Tibial nerve (tissue), 4 donors: ENCODE measurements around the gene ZNF516. TPM values are rescaled to one million over a fixed set of nuclear protein-coding genes. Genes with fewer than 3 reads are reported as not detected.
A peak's percentile ranks its signal among the peaks of the same experiment; 100 is the strongest.

Experiments
- DNase-seq, 2 donors: peaks; one replicate each; pipeline ENCODE4 v3.0.0-alpha.2; 2019; ENCODE audit warnings: low spot score in 2 of 2
- H3K27ac ChIP-seq, 4 donors: fragments of 200-600 bp; sonication (generic) in 3 of 4; one replicate each; pipeline ENCODE4 v1.5.1; 2017 to 2019; ENCODE audit warnings: mild to moderate bottlenecking in 1 of 4
- H3K27me3 ChIP-seq, 2 donors: fragments of 200-600 bp; sonication (generic) in 1 of 2; one replicate each; pipeline versions ENCODE4 v1.5.1 to v1.6.0; 2017 to 2019
- H3K36me3 ChIP-seq, 3 donors: fragments of 200-600 bp; sonication (generic); one replicate each; pipeline ENCODE4 v1.5.1; 2018 to 2019
- H3K4me1 ChIP-seq, 4 donors: fragments of 200-600 bp; sonication (generic) in 3 of 4; one replicate each; pipeline ENCODE4 v1.5.1; 2017 to 2019
- H3K4me3 ChIP-seq, 4 donors: fragments of 200-600 bp; sonication (generic) in 3 of 4; one replicate each; pipeline ENCODE4 v1.5.1; 2017 to 2019; ENCODE audit warnings: mild to moderate bottlenecking in 1 of 4, moderate library complexity in 1 of 4
- H3K9me3 ChIP-seq, 4 donors: fragments of 200-600 bp; sonication (generic) in 3 of 4; one replicate each; pipeline ENCODE4 v1.5.1; 2017 to 2019
- EP300 ChIP-seq, 2 donors: sonication (generic); formaldehyde crosslinking; IDR thresholded peaks; one replicate each; pipeline ENCODE4 v1.6.1; 2017; ENCODE audit warnings: antibody characterized with exemption in 2 of 2, mild to moderate bottlenecking in 1 of 2
- POLR2A ChIP-seq, 2 donors: fragments of 450-650 bp; IDR thresholded peaks; one replicate each; pipeline ENCODE4 v1.6.1; 2017; ENCODE audit warnings: antibody characterized with exemption in 2 of 2, mild to moderate bottlenecking in 2 of 2, moderate library complexity in 2 of 2
- WGBS, 2 donors: methylation state at CpG; one replicate each; pipeline ENCODE4 v1.1.5; 2018; 5-methylcytosine and 5-hydroxymethylcytosine counted together
- total RNA-seq, 4 donors: library from RNA; depleted of rRNA; stranded (reverse); fragments of >200 nt; gene quantifications; one replicate each; pipeline ENCODE4 v1.1.0, GENCODE V29; 2016
- TF ChIP-seq, protein P1 (sequence below), 5 experiments: fragments of 200-600 bp in 3 of 5; fragments of 450-650 bp in 2 of 5; sonication (generic) in 3 of 5; IDR thresholded peaks; one replicate each; pipeline ENCODE4 v1.5.1; 2016 to 2019; ENCODE audit warnings: antibody characterized with exemption in 5 of 5, mild to moderate bottlenecking in 3 of 5, moderate library complexity in 2 of 5

ZNF516 gene
- total RNA-seq, 4 donors from 2014 or later, result 31.4 to 63.0 (median 45.5) TPM

DNA sequence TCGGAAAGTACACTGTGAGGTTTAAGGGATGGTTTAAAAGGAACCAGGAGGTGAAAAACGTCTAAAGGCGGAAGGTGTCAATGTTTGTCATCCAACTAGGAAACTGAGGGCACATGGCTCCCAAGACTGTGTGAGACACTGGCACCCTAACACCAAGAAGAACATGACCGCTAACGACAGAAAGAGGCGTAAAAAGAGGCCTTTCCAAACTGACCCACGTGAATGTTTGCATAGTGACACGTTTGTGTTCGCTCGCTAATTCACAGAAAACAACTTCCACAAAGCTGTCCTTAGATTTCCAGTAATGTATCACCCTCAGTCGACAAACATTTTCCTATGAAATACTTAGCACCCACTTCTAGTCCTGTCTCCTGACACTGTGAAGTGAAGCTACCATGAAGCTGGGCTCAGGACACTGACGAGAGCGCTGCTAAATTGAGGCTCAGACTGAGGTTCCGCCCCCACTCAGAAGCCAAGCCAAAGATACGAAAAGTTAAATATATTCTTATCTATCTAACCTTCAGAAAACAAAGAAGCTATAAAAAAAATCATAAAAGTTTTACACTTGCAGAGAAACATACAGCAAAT lies 86.5 kb downstream of the ZNF516 start:
- H3K36me3 ChIP-seq, result peaks cover 0 to 3% (median 0%) of the 10 kb centered on the region in 3 donors
- no peak overlapping the region for H3K4me3 ChIP-seq
- TF ChIP-seq POLR2A (IDR thresholded peaks at IDR 0.05) (no peak), EP300 (IDR thresholded peaks at IDR 0.05) (no peak)
- TF ChIP-seq, protein P1, sequence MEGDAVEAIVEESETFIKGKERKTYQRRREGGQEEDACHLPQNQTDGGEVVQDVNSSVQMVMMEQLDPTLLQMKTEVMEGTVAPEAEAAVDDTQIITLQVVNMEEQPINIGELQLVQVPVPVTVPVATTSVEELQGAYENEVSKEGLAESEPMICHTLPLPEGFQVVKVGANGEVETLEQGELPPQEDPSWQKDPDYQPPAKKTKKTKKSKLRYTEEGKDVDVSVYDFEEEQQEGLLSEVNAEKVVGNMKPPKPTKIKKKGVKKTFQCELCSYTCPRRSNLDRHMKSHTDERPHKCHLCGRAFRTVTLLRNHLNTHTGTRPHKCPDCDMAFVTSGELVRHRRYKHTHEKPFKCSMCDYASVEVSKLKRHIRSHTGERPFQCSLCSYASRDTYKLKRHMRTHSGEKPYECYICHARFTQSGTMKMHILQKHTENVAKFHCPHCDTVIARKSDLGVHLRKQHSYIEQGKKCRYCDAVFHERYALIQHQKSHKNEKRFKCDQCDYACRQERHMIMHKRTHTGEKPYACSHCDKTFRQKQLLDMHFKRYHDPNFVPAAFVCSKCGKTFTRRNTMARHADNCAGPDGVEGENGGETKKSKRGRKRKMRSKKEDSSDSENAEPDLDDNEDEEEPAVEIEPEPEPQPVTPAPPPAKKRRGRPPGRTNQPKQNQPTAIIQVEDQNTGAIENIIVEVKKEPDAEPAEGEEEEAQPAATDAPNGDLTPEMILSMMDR (IDR thresholded peaks at IDR 0.05), result no peak
- no peak overlapping the region for H3K27ac ChIP-seq
- DNase-seq, result no peak
- 88 to 89% methylated on average over 15 of the region's 15 CpGs for WGBS, 2 donors
- peaks cover 0 to 78% (median 16%) of the 10 kb centered on the region in 4 donors for H3K4me1 ChIP-seq
- no peaks in the 10 kb centered on the region for H3K27me3 ChIP-seq
- no peaks in the 10 kb centered on the region for H3K9me3 ChIP-seq

GRCh38 chr18:76407681-76408080 lies 87.4 kb downstream of the ZNF516 start:
- DNase-seq, result no peak
- 71 to 76% methylated on average over 11 of the region's 11 CpGs for WGBS, 2 donors
- no peaks in the 10 kb centered on the region for H3K27me3 ChIP-seq
- peaks cover 0 to 69% (median 14%) of the 10 kb centered on the region in 4 donors for H3K4me1 ChIP-seq
- no peak overlapping the region for H3K4me3 ChIP-seq
- TF ChIP-seq, protein P1 (IDR thresholded peaks at IDR 0.05), result no peak
- TF ChIP-seq POLR2A (IDR thresholded peaks at IDR 0.05), result no peak
- no peak for TF ChIP-seq EP300 (IDR thresholded peaks at IDR 0.05)
- H3K9me3 ChIP-seq, result no peaks in the 10 kb centered on the region
- peaks cover 0 to 4% (median 0%) of the 10 kb centered on the region in 3 donors for H3K36me3 ChIP-seq
- H3K27ac ChIP-seq, result no peak overlapping the region

GRCh38 chr18:76406791-76407190 lies 88.3 kb downstream of the ZNF516 start:
- 91 to 97% methylated on average over 14 of the region's 14 CpGs for WGBS, 2 donors
- H3K27ac ChIP-seq, result peak overlapping the region in 1 of 4 donors; percentile 42
- no peak overlapping the region for H3K4me3 ChIP-seq
- peaks cover 0 to 60% (median 9%) of the 10 kb centered on the region in 4 donors for H3K4me1 ChIP-seq
- no peak for TF ChIP-seq POLR2A (IDR thresholded peaks at IDR 0.05)
- no peak for TF ChIP-seq EP300 (IDR thresholded peaks at IDR 0.05)
- TF ChIP-seq, protein P1 (IDR thresholded peaks at IDR 0.05), result no peak
- no peaks in the 10 kb centered on the region for H3K9me3 ChIP-seq
- H3K27me3 ChIP-seq, result no peaks in the 10 kb centered on the region
- DNase-seq, result no peak
- peaks cover 0 to 13% (median 0%) of the 10 kb centered on the region in 3 donors for H3K36me3 ChIP-seq

DNA sequence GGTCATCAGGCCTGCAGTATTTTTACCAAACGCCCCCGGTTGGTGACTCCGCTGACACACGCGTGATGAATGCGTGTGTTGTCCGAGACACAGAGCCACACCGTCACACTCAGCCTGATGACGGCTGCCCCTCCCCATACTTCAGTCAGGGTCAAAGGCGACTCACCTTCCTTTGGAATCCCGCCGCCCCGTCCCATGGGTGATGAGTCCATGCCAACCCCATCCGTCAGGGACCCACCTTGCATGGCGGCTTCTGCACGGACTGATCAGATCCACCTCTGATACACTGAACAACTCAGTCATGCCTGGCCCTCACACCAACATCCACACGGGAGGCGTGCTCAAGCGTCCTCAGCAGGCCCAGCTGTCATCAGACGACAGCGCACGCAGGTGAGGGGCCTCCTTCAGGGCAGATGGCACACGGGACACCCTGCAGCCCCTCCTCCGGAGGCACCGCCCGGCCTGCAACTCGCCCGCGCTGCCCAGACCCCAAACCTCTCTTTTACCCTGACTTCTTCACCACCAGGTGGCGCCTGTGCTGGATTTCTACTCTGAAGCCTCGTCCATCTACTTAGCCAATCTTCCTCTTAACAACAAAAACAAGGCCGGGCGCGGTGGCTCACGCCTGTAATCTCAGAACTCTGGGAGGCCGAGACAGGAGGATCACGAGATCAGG lies 89.2 kb downstream of the ZNF516 start:
- Histone ChIP-seq H3K9me3 (no peaks in the 10 kb centered on the region), H3K4me1 (peaks cover 0 to 57% (median 4%) of the 10 kb centered on the region in 4 donors), H3K4me3 (no peak overlapping the region), H3K27me3 (no peaks in the 10 kb centered on the region), H3K36me3 (peaks cover 0 to 13% (median 0%) of the 10 kb centered on the region in 3 donors), H3K27ac (peak overlapping the region in 1 of 4 donors; percentile 42)
- DNase-seq, result peak; percentile 48 to 81
- TF ChIP-seq, protein P1 (IDR thresholded peaks at IDR 0.05), result peak in 4 of 5 experiments; percentile 31 to 72 (median 56)
- no peak for TF ChIP-seq POLR2A (IDR thresholded peaks at IDR 0.05)
- 76 to 77% methylated on average over 37 of the region's 37 CpGs for WGBS, 2 donors

DNA sequence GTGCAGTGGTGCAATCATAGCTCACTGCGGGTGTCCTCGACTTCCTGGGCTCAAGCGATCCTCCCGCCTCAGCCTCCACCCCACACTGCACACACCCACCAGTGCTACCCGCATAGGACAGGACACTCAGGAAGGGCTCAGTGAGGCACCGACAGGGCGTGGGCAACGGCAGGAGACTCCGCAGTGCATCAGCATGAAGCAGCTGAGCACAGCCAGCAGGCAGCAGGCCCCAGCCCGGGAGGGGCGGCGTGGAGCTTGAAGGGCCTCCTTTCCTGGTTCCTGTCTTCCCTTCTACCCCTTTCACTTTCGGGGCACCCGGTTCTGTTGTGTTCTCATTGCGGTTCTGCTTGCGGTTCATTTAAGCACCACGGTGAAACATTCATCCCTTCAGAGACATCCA lies 89.8 kb downstream of the ZNF516 start:
- no peak overlapping the region for H3K4me3 ChIP-seq
- peak overlapping the region in 1 of 4 donors; percentile 42 for H3K27ac ChIP-seq
- WGBS, 2 donors, result 87% methylated on average over 14 to 17 of the region's 17 CpGs
- H3K36me3 ChIP-seq, result peaks cover 0 to 13% (median 0%) of the 10 kb centered on the region in 3 donors
- TF ChIP-seq, protein P1 (IDR thresholded peaks at IDR 0.05), result no peak
- no peak for TF ChIP-seq POLR2A (IDR thresholded peaks at IDR 0.05)
- TF ChIP-seq EP300 (IDR thresholded peaks at IDR 0.05), result no peak
- no peak for DNase-seq
- no peaks in the 10 kb centered on the region for H3K27me3 ChIP-seq
- no peaks in the 10 kb centered on the region for H3K9me3 ChIP-seq
- H3K4me1 ChIP-seq, result peaks cover 0 to 57% (median 4%) of the 10 kb centered on the region in 4 donors
